CD4-positive, alpha-beta T cell treated with Interleukin-21 for 1 hour (primary cell): ENCODE measurements around the gene SFXN2.
A peak's percentile ranks its signal among the peaks of the same experiment; 100 is the strongest.

Source experiments
- DNase-seq: peaks from one replicate; pipeline ENCODE4 v3.0.0-alpha.2; 2020

SFXN2 gene

GRCh38 chr10:102779680-102780526, 65.5 kb downstream of the SFXN2 start:
- no peak for DNase-seq

- no peak for DNase-seq
Observed at GRCh38 chr10:102780527-102780808, 66.0 kb downstream of the SFXN2 start.

GRCh38 chr10:102781090-102781920, 66.9 kb downstream of the SFXN2 start:
- DNase-seq, result no peak

GRCh38 chr10:102781921-102782557, 67.6 kb downstream of the SFXN2 start:
- no peak for DNase-seq

- DNase-seq, result no peak
Observed at GRCh38 chr10:102782673-102783551, 68.5 kb downstream of the SFXN2 start.

- no peak for DNase-seq
Observed at GRCh38 chr10:102783568-102783967, 69.1 kb downstream of the SFXN2 start.

- DNase-seq, result peak; percentile 22
Observed at GRCh38 chr10:102785818-102786217, 71.4 kb downstream of the SFXN2 start.

- no peak for DNase-seq
Observed at GRCh38 chr10:102791754-102792395, 77.4 kb downstream of the SFXN2 start.
